Suppressor macrophage treated with lipopolysaccharide for 1 hour (primary cell): ENCODE results near the gene FBXO45.
"Not testable (repeated sequence)": the region's sequence is repeated elsewhere in the genome, so short reads cannot be mapped to it uniquely, and the experiment has no call there.

Experiments
- DNase-seq, 3 donors: peaks; one replicate each; pipeline ENCODE4 v3.0.0-alpha.2; 2020 to 2022

The FBXO45 gene

GRCh38 chr3:196558476-196558875, 10.0 kb upstream of the FBXO45 start:
- no peak for DNase-seq

- no peak for DNase-seq
These were observed 8.6 kb upstream of the FBXO45 start for GRCh38 chr3:196559826-196560225.

- no peak for DNase-seq
These were observed 4.7 kb upstream of the FBXO45 start for GRCh38 chr3:196563721-196564225.

GRCh38 chr3:196569003-196569516, 600 bp downstream of the FBXO45 start:
- peak in 2 of 3 donors; percentile 19 to 40 for DNase-seq

GRCh38 chr3:196570332-196570731, 1.9 kb downstream of the FBXO45 start:
- DNase-seq, result not testable (repeated sequence)

- DNase-seq, result no peak
These were observed 3.9 kb downstream of the FBXO45 start for GRCh38 chr3:196572389-196572788.

- DNase-seq, result no peak
These were observed 16.7 kb downstream of the FBXO45 start for GRCh38 chr3:196585044-196585757.

GRCh38 chr3:196590279-196590678, 21.8 kb downstream of the FBXO45 start:
- DNase-seq, result no peak

- no peak for DNase-seq
These were observed 27.9 kb downstream of the FBXO45 start for GRCh38 chr3:196596355-196596754.

GRCh38 chr3:196597971-196598733, 29.7 kb downstream of the FBXO45 start:
- DNase-seq, result peak in 1 of 3 donors; percentile 28

- DNase-seq, result no peak
These were observed 31.3 kb downstream of the FBXO45 start for GRCh38 chr3:196599734-196600128.

GRCh38 chr3:196600359-196600758, 31.9 kb downstream of the FBXO45 start:
- no peak for DNase-seq

- no peak for DNase-seq
These were observed 34.2 kb downstream of the FBXO45 start for GRCh38 chr3:196602673-196603072.

- no peak for DNase-seq
These were observed 35.2 kb downstream of the FBXO45 start for GRCh38 chr3:196603683-196604082.

GRCh38 chr3:196604548-196604947, 36.1 kb downstream of the FBXO45 start:
- no peak for DNase-seq

- DNase-seq, result no peak
These were observed 40.2 kb downstream of the FBXO45 start for GRCh38 chr3:196608693-196609092.

- DNase-seq, result peak; percentile 91 to 97 (median 95)
These were observed 40.9 kb downstream of the FBXO45 start for GRCh38 chr3:196609343-196609775.

GRCh38 chr3:196609805-196610515, 41.5 kb downstream of the FBXO45 start:
- peak in 2 of 3 donors; percentile 12 to 27 for DNase-seq

- DNase-seq, result peak in 1 of 3 donors; percentile 17
These were observed 43.5 kb downstream of the FBXO45 start for GRCh38 chr3:196611761-196612483.

GRCh38 chr3:196615234-196615633, 46.8 kb downstream of the FBXO45 start:
- DNase-seq, result not testable (repeated sequence)

GRCh38 chr3:196617256-196617655, 48.8 kb downstream of the FBXO45 start:
- peak in 2 of 3 donors; percentile 50 to 53 for DNase-seq

- peak in 2 of 3 donors; percentile 52 to 78 for DNase-seq
These were observed 50.8 kb downstream of the FBXO45 start for GRCh38 chr3:196619223-196619622.
